ENCODE measurements around the gene LRRC8A. TPM values are rescaled to one million over a fixed set of nuclear protein-coding genes. Genes with fewer than 3 reads are reported as not detected.
A peak's percentile ranks its signal among the peaks of the same experiment; 100 is the strongest.

LRRC8A gene
- total and polyA plus RNA-seq, 7 donors = 11.6 to 71.5 (median 16.4) TPM

DNA sequence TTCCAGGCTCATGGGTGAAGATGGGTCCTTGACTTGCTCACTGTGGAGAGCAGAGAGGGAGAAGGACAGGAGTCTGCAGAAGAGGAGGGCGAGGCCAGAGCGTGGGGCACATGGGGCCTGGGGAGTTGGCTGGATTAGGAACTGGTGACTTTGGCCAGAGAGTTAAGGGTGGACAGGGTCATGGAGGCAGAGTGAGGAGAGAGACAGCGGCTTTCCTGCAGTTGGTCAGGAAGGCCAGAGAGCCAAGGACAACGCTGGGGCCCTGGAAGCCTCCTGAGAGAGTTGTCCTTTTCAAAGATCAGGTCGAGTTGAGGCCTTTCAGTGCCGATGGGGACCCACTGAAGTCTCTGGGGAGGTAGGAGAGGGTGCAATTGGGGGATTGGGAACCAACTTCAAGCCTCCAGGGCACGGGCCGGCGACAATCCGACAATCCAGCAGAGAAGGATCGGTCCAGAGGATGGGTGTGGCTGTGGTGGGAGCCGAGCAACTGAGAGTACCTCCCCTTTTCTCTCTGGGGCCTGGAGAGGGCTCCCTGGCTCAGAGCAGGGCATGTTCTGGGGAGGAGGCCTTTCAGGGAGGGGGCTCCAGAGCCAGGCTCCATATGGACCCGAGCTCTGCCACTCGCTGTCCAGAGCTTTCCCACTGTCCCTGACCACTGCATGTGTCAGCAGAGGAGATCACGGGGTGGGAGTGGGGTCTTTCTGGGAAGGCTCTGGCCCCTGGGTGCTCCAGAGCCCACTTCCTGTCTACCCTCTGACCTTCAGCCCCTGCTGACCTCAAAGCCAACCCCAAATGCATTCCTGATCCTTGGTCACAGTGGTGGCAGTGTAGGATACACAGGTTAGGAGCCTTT lies 31.3 kb downstream of the LRRC8A start:
- 45 to 63% (median 54%) methylated on average over 13 to 15 of the region's 15 CpGs for WGBS, 3 donors
- no peak for ATAC-seq

DNA sequence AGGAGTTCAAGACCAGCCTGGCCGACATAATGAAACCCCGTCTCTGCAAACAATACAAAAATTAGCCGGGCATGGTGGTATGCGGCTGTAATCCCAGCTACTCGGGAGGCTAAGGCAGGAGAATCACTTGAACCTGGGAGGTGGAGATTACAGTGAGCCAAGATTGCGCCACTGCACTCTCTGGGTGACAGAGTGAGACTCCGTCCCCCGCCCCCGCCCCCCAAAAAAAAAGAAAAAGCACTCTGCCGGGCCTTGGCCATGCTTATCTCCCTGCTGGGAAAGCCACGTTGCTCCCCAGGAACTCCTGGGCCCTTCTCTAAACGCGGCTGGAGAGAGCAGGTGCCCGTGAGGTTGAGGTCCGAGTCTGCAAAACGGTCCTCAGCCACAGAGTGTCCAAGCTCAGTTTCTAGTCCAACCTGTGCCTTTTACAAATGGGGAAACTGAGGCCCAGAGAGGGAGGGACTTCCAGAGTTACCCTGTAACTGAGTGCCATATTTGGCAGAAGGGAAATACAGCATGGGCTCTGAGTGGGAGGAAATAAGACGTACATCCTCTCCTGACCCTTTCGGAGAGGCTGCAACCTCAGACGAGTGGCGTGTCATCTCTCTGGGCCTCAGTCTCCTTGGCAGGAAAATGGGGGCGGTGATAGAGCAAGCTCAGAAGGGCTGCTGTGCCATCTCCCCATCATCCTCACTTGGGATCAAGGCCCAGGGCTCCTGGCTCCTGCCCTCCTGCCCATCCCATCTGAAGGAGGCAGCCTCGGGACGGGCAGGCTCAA lies 32.3 kb downstream of the LRRC8A start:
- DNase-seq (no peak), ATAC-seq (no peak)
- peaks cover 72% of the 10 kb centered on the region for H3K4me1 ChIP-seq
- H3K27ac ChIP-seq = peak overlapping the region; percentile 76
- TF ChIP-seq, protein P1, sequence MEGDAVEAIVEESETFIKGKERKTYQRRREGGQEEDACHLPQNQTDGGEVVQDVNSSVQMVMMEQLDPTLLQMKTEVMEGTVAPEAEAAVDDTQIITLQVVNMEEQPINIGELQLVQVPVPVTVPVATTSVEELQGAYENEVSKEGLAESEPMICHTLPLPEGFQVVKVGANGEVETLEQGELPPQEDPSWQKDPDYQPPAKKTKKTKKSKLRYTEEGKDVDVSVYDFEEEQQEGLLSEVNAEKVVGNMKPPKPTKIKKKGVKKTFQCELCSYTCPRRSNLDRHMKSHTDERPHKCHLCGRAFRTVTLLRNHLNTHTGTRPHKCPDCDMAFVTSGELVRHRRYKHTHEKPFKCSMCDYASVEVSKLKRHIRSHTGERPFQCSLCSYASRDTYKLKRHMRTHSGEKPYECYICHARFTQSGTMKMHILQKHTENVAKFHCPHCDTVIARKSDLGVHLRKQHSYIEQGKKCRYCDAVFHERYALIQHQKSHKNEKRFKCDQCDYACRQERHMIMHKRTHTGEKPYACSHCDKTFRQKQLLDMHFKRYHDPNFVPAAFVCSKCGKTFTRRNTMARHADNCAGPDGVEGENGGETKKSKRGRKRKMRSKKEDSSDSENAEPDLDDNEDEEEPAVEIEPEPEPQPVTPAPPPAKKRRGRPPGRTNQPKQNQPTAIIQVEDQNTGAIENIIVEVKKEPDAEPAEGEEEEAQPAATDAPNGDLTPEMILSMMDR (IDR thresholded peaks at IDR 0.05) = no peak
- 71 to 80% (median 78%) methylated on average over 23 of the region's 23 CpGs for whole genome bisulfite sequencing, 3 donors
- intact Hi-C loops (cut with DNase I) = no loop called here
- no peaks in the 10 kb centered on the region for H3K9me3 ChIP-seq
- no peaks in the 10 kb centered on the region for H3K27me3 ChIP-seq (ENCODE audit: insufficient read depth in 3 of 3, low read length in 2 of 3)
- H3K4me3 ChIP-seq = no peak overlapping the region
- peaks cover 0 to 23% of the 10 kb centered on the region in 2 donors for H3K36me3 ChIP-seq (ENCODE audit: insufficient read depth in 1 of 2, low read depth in 1 of 2)

More for the DNA sequence above, 31.3 kb downstream of the LRRC8A start:
- no peak overlapping the region for H3K4me3 ChIP-seq
- H3K4me1 ChIP-seq = peaks cover 72% of the 10 kb centered on the region
- peaks cover 0 to 32% of the 10 kb centered on the region in 2 donors for H3K36me3 ChIP-seq (ENCODE audit: insufficient read depth in 1 of 2, low read depth in 1 of 2)
- no peak for DNase-seq
- no peaks in the 10 kb centered on the region for H3K27me3 ChIP-seq (ENCODE audit: insufficient read depth in 3 of 3, low read length in 2 of 3)
- H3K9me3 ChIP-seq = no peaks in the 10 kb centered on the region
- peak overlapping the region; percentile 76 for H3K27ac ChIP-seq
- intact Hi-C loops (cut with DNase I) = no loop called here
- TF ChIP-seq, protein P1 (IDR thresholded peaks at IDR 0.05) = no peak

DNA sequence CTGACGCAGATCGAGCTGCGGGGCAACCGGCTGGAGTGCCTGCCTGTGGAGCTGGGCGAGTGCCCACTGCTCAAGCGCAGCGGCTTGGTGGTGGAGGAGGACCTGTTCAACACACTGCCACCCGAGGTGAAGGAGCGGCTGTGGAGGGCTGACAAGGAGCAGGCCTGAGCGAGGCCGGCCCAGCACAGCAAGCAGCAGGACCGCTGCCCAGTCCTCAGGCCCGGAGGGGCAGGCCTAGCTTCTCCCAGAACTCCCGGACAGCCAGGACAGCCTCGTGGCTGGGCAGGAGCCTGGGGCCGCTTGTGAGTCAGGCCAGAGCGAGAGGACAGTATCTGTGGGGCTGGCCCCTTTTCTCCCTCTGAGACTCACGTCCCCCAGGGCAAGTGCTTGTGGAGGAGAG lies 34.3 kb downstream of the LRRC8A start:
- H3K27ac ChIP-seq = peak overlapping the region; percentile 57
- peak; percentile 75 to 84 for DNase-seq
- intact Hi-C loops (cut with DNase I) = loop anchor here in 1 of 2 donors (5.0 kb wide), 1 partner anchor 34 kb away; the partner anchor contains the start of genes KYAT1 and LRRC8A
- H3K27me3 ChIP-seq (ENCODE audit: insufficient read depth in 3 of 3, low read length in 2 of 3) = no peaks in the 10 kb centered on the region
- peaks cover 0 to 13% of the 10 kb centered on the region in 2 donors for H3K36me3 ChIP-seq (ENCODE audit: insufficient read depth in 1 of 2, low read depth in 1 of 2)
- TF ChIP-seq, protein P1 (IDR thresholded peaks at IDR 0.05) = no peak
- 52 to 70% (median 54%) methylated on average over 18 of the region's 18 CpGs for WGBS, 3 donors
- peaks cover 66% of the 10 kb centered on the region for H3K4me1 ChIP-seq
- H3K4me3 ChIP-seq = peak overlapping the region; percentile 46
- no peaks in the 10 kb centered on the region for H3K9me3 ChIP-seq
- ATAC-seq = peak; percentile 22 to 43 (median 28)

DNA sequence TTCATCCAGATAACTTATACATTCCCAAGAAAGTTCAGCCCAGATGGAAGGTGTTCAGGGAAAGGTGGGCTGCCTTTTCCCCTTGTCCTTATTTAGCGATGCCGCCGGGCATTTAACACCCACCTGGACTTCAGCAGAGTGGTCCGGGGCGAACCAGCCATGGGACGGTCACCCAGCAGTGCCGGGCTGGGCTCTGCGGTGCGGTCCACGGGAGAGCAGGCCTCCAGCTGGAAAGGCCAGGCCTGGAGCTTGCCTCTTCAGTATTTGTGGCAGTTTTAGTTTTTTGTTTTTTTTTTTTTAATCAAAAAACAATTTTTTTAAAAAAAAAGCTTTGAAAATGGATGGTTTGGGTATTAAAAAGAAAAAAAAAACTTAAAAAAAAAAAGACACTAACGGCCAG lies 34.8 kb downstream of the LRRC8A start:
- Histone ChIP-seq H3K27ac (peak overlapping the region; percentile 57), H3K9me3 (no peaks in the 10 kb centered on the region), H3K4me3 (peak overlapping the region; percentile 46), H3K27me3 (ENCODE audit: insufficient read depth in 3 of 3, low read length in 2 of 3) (no peaks in the 10 kb centered on the region), H3K4me1 (peaks cover 61% of the 10 kb centered on the region), H3K36me3 (ENCODE audit: insufficient read depth in 1 of 2, low read depth in 1 of 2) (peaks cover 0 to 13% of the 10 kb centered on the region in 2 donors)
- ATAC-seq = no peak
- intact Hi-C loops (cut with DNase I) = loop anchor here (1.0 to 5.0 kb wide), 2 partner anchors 31 to 34 kb away; partner anchors contain the start of genes DOLK (in 1 of the 2), KYAT1 (in 1 of the 2), LRRC8A (in 1 of the 2) and NUP188 (in 1 of the 2)
- no peak for DNase-seq
- WGBS, 3 donors = 66 to 71% (median 67%) methylated on average over 11 of the region's 11 CpGs
- TF ChIP-seq, protein P1 (IDR thresholded peaks at IDR 0.05) = no peak

Data from psoas muscle (tissue), 8 donors.